ENCODE results near the gene IQGAP3. TPM values are rescaled to one million over a fixed set of nuclear protein-coding genes. Genes with fewer than 3 reads are reported as not detected.

IQGAP3 gene, protein sequence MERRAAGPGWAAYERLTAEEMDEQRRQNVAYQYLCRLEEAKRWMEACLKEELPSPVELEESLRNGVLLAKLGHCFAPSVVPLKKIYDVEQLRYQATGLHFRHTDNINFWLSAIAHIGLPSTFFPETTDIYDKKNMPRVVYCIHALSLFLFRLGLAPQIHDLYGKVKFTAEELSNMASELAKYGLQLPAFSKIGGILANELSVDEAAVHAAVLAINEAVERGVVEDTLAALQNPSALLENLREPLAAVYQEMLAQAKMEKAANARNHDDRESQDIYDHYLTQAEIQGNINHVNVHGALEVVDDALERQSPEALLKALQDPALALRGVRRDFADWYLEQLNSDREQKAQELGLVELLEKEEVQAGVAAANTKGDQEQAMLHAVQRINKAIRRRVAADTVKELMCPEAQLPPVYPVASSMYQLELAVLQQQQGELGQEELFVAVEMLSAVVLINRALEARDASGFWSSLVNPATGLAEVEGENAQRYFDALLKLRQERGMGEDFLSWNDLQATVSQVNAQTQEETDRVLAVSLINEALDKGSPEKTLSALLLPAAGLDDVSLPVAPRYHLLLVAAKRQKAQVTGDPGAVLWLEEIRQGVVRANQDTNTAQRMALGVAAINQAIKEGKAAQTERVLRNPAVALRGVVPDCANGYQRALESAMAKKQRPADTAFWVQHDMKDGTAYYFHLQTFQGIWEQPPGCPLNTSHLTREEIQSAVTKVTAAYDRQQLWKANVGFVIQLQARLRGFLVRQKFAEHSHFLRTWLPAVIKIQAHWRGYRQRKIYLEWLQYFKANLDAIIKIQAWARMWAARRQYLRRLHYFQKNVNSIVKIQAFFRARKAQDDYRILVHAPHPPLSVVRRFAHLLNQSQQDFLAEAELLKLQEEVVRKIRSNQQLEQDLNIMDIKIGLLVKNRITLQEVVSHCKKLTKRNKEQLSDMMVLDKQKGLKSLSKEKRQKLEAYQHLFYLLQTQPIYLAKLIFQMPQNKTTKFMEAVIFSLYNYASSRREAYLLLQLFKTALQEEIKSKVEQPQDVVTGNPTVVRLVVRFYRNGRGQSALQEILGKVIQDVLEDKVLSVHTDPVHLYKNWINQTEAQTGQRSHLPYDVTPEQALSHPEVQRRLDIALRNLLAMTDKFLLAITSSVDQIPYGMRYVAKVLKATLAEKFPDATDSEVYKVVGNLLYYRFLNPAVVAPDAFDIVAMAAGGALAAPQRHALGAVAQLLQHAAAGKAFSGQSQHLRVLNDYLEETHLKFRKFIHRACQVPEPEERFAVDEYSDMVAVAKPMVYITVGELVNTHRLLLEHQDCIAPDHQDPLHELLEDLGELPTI (N-terminal part only)
- total RNA-seq: 32.6 and 51.6 TPM in 2 replicates

DNA sequence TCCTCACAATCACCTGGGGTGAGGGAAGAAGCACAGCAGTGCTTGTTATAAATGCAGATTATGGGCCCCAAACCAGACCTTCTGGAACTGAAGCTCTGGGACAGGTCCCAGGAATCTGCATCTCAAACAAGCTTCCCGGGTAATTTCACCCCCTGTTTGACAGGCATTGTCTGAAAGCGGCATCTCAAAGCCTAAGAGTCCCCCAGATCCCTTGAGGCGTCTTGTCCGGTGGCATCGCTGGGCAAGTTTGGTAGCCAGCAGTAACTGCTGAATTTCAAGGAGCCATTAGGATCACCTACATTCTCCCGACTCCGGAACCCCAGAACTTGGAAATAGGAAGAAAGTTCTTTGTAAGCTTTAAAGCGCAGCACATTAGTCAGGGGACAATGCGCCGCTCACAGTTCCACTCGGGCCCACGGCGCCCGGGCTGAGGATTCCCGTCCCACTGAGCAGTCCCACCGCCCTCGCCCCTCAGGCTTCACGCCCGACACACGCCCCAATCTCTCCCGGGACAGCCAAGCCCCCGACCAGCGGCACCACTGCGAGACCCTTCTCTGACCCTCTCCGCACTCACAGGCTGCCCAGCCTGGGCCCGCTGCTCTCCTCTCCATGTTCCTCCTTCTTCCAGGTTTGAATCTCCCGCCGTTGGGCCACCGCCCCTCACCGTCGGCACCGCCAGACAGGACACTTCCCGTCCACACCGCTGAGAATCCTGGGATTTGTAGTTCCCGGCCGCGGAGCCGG is at the start of gene IQGAP3:
TSS of gene IQGAP3 (minus strand) at position 647 of the 744 bp plus-strand sequence. CDS start at position 611, 36 bp downstream.

DNA sequence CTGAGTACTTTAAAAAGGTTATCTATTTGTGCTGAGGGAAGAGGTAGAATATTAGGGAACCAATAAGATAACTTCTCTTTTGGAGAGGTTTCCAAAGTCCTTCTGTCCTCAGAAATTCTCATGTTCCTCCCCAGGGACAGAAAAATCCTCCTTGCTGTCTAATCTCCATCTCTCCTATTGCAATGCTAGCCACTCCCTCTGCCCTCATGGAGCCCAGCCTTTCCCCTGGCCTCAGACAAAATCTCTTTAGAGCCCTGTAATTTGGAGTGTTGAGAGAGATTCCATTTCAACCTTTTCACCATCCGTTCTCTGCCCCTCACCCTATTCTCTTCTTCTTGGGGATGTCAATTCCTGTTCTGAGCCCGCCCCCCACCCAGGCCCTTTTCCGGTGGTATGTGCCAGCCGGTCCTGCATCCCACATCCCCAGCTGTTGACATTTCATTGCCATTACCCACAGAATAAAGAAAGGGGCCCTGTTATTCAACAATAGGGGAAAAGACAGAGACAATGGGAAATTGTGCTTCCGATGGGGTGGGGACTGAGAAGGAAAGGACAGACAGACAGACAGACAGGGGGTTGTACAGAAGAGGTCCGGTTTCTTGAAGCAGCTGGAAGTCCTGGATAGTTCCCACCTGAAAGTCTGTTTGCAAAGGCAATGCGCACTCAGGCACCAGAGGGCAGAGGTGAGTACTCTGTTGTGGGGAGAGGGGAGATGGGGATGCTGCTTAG is 46.7 kb upstream of the IQGAP3 start, which contains the start of gene HAPLN2:
TSS of gene HAPLN2 (plus strand) at position 563 of the 729 bp plus-strand sequence. CDS start 4,076 bp downstream, outside the sequence.

DNA sequence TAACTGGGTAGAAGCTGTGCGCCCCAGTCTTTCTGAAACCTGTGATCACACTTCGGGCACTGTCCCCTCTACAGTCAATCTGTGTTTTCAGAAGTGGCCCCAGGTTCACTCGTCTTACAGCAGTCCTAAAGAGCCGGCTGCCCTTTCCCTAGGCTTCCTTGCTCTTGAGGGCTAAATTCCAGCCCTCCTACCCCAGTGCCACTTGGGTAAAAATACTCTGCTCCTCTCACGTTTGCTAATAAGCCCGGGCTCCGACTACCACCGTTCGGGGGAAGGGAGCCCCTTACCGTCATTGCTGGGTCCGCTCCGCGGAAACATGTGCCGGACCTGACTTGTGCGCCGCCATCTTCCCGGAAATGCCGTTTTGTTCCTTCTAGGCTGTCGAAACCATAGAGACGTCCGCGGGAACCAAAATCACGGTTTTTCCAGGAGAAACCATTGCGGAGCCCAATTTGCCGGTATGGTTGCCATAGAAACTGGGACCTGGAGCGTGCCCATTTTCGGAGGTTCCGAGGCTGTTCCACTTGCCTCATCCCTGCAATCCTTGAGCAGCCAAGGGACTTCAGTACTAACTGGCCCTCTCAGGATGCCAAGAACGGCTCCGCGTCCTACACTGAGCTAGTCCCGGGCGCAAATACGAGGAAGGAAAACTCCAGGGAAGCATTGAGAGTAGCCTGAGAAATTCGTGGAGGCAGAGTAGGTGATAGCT is 28.9 kb upstream of the IQGAP3 start, which contains the start of gene GPATCH4:
TSS of gene GPATCH4 (minus strand) at position 358 of the 709 bp plus-strand sequence.

DNA sequence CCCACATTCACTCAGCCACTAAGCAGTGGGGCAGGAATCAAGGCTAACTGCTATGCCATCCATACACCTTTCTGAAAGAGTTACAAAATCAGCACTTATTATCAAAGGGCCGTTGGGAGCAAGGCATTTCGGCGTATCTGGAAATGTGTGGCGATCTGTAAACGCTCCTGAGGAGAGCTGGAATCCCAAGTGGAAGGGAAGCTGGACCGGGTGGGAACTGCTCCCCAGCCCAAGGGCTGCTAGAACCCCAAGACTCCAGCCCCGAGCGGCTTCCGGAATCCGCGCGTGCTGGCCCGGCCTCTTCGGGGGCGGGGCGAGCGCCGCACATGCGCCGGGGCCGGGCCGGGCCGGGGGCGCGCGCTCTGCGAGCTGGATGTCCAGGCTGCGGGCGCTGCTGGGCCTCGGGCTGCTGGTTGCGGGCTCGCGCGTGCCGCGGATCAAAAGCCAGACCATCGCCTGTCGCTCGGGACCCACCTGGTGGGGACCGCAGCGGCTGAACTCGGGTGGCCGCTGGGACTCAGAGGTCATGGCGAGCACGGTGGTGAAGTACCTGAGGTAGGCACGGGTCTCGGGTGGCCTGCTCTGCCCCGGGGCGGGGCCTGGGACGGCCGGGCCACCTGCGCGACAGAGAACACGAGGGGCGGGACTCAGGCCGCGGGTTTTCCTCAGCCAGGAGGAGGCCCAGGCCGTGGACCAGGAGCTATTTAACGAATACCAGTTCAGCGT is 19.2 kb upstream of the IQGAP3 start, which contains the start of gene NAXE:
TSS of gene NAXE (plus strand) at position 345 of the 726 bp plus-strand sequence. CDS start at position 374, 29 bp downstream.

DNA sequence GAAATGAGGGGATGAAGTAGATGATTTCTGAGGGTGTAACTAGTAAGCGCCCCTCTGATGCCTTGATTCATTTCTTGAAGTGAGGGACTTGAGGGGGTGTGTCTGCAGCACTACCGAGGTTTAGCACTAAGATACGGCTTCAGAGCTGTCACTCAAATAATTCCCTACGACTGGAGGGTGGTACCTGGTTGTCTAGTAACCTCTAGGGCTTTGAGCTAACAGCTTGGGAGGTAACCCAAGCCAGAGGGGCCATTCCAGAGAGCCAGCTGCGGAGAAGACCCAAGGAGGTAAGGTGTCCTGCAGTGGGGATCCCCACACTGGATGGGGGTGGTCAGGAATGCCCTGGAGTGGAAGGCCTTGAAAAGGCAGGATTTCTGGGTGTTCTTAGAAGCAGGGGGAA is 7.1 kb upstream of the IQGAP3 start, which contains the start of gene TTC24:
TSS of gene TTC24 (plus strand) at position 252 of the 400 bp plus-strand sequence. CDS start 1,642 bp downstream, outside the sequence.

DNA sequence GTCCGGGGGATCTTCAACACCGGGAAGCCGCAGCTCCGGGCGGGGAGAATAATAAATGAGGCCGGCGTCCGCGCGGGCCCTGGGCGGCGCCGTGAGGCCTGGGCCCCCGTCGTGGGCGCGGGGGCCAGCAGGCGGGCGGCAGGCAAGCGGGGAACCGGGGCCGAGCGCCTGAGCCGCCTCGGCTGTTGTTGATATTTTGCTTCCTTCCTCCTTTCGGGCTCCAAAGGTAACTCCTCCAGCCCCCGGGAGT is 71.9 kb downstream of the IQGAP3 start, which contains the start of gene MEF2D:
TSS of gene MEF2D (minus strand) at position 233 of the 250 bp plus-strand sequence. CDS start 17,483 bp downstream, outside the sequence.

Small RNAs within 50 kb of the gene (small RNA-seq; reads per million reads assigned to genes)
- gene RF00019: not detected

Other genes starting within 250 kb of the IQGAP3 start
- 564 and 587 TPM in 2 replicates for gene CCT3, start 234.3 kb downstream of the IQGAP3 start, total RNA-seq
- 0.40 TPM in 1 of 2 replicates, not detected in the other for gene TSACC, start 234.0 kb downstream of the IQGAP3 start, total RNA-seq
- not detected in 2 replicates for gene RHBG, start 203.4 kb downstream of the IQGAP3 start, total RNA-seq
- gene MEF2D, start 71.8 kb downstream of the IQGAP3 start, total RNA-seq: 10.6 and 18.1 TPM in 2 replicates
- not detected in 2 replicates for gene TTC24, start 7.2 kb upstream of the IQGAP3 start, total RNA-seq
- gene NAXE, start 19.2 kb upstream of the IQGAP3 start, total RNA-seq: 69.1 and 79.3 TPM in 2 replicates
- 26.1 and 30.9 TPM in 2 replicates for gene GPATCH4, start 28.9 kb upstream of the IQGAP3 start, total RNA-seq
- not detected in 2 replicates for gene HAPLN2, start 46.9 kb upstream of the IQGAP3 start, total RNA-seq
- gene BCAN, start 69.6 kb upstream of the IQGAP3 start, total RNA-seq: not detected in 2 replicates
- gene NES, start 104.8 kb upstream of the IQGAP3 start, total RNA-seq: 240 and 287 TPM in 2 replicates
- gene CRABP2, start 133.0 kb upstream of the IQGAP3 start, total RNA-seq: 0.72 and 1.2 TPM in 2 replicates
- 10.0 and 13.0 TPM in 2 replicates for gene METTL25B, start 155.9 kb upstream of the IQGAP3 start, total RNA-seq
- 28.3 and 30.5 TPM in 2 replicates for gene ISG20L2, start 156.2 kb upstream of the IQGAP3 start, total RNA-seq
- gene MRPL24, start 168.5 kb upstream of the IQGAP3 start, total RNA-seq: 42.4 and 46.3 TPM in 2 replicates
- gene HDGF, start 179.1 kb upstream of the IQGAP3 start, total RNA-seq: 227 and 275 TPM in 2 replicates
- gene PRCC, start 195.0 kb upstream of the IQGAP3 start, total RNA-seq: 29.5 and 31.9 TPM in 2 replicates
- gene SH2D2A, start 244.3 kb upstream of the IQGAP3 start, total RNA-seq: 0.27 and 0.65 TPM in 2 replicates

Measured in thoracic aorta endothelial cell (primary cell).